D721Med (cell line): ENCODE results near the gene EXOC6B.

ENCODE experiments used
- DNase-seq: peaks from one replicate; pipeline ENCODE4 v3.0.0; 2011; ENCODE audit warnings: low spot score; ENCODE audit not compliant: insufficient read length
- FAIRE-seq: peaks from 2 replicates; lab custom pipeline; 2011; peaks lifted over from hg19 to GRCh38; lab: Jason Lieb, UNC
- CTCF ChIP-seq: IDR thresholded peaks from 2 replicates; pipeline ENCODE4 v1.5.1; 2012; ENCODE audit warnings: mild to moderate bottlenecking, control low read depth; ENCODE audit not compliant: insufficient read depth; ENCODE audit errors: missing control alignments

EXOC6B gene

GRCh38 chr2:72533765-72534164, 292.1 kb downstream of the EXOC6B start:
- no peak for DNase-seq
- FAIRE-seq: no peak
- no peak for TF ChIP-seq CTCF

- no peak for TF ChIP-seq CTCF
- no peak for DNase-seq
- no peak for FAIRE-seq
Observed at GRCh38 chr2:72527424-72527823, 298.4 kb downstream of the EXOC6B start.

GRCh38 chr2:72526623-72527022, 299.2 kb downstream of the EXOC6B start:
- DNase-seq: no peak
- FAIRE-seq: no peak
- no peak for TF ChIP-seq CTCF

GRCh38 chr2:72524071-72524470, 301.8 kb downstream of the EXOC6B start:
- TF ChIP-seq CTCF: no peak
- no peak for FAIRE-seq
- DNase-seq: no peak

GRCh38 chr2:72515696-72516095, 310.1 kb downstream of the EXOC6B start:
- DNase-seq (no peak), FAIRE-seq (no peak)
- TF ChIP-seq CTCF: no peak

GRCh38 chr2:72513011-72513410, 312.8 kb downstream of the EXOC6B start:
- no peak for TF ChIP-seq CTCF
- DNase-seq (no peak), FAIRE-seq (no peak)

GRCh38 chr2:72512376-72512775, 313.5 kb downstream of the EXOC6B start:
- DNase-seq (no peak), FAIRE-seq (no peak)
- no peak for TF ChIP-seq CTCF
